Right atrium auricular region (tissue), 2 donors: ENCODE results near the gene TTL. TPM values are rescaled to one million over a fixed set of nuclear protein-coding genes. Genes with fewer than 3 reads are reported as not detected.

ENCODE experiments used
- DNase-seq: peaks from one replicate; pipeline ENCODE4 v3.0.0-alpha.2; 2019; ENCODE audit warnings: low spot score
- H3K27ac ChIP-seq, 2 donors: fragments of 200-600 bp; sonication (generic); 1 replicate in 1 of 2; 2 replicates in 1 of 2; pipeline ENCODE4 v1.5.1; 2016 to 2019
- H3K27me3 ChIP-seq, 2 donors: fragments of 200-600 bp; sonication (generic); one replicate each; pipeline versions ENCODE4 v1.5.1 to v1.6.0; 2017 to 2019
- H3K36me3 ChIP-seq: fragments of 200-600 bp; sonication (generic); one replicate; pipeline ENCODE4 v1.5.1; 2016
- H3K4me1 ChIP-seq, 2 donors: fragments of 200-600 bp; sonication (generic); one replicate each; pipeline versions ENCODE4 v1.5.1 to v1.6.0; 2017 to 2019
- H3K4me3 ChIP-seq, 2 donors: fragments of 200-600 bp; sonication (generic); 1 replicate in 1 of 2; 2 replicates in 1 of 2; pipeline ENCODE4 v1.5.1; 2017 to 2019; ENCODE audit warnings: mild to moderate bottlenecking in 1 of 2, moderate library complexity in 1 of 2
- H3K9me3 ChIP-seq, 2 donors: fragments of 200-600 bp; sonication (generic); one replicate each; pipeline ENCODE4 v1.5.1; 2019
- CTCF ChIP-seq, 2 donors: fragments of 200-600 bp; sonication (generic); IDR thresholded peaks; one replicate each; pipeline ENCODE4 v1.5.1; 2019; ENCODE audit warnings: antibody characterized with exemption in 2 of 2
- total RNA-seq, 2 donors: library from RNA; depleted of rRNA; stranded (reverse); fragments of >200 nt; gene quantifications; one replicate each; pipeline ENCODE4 v1.1.0, GENCODE V29; 2016

The TTL gene
- total RNA-seq, 2 donors from 2014 or later: 24.9 to 32.4 TPM

GRCh38 chr2:112485849-112486248 is 3.9 kb downstream of the TTL start:
- DNase-seq: no peak
- no peaks in the 10 kb centered on the region for H3K27me3 ChIP-seq
- TF ChIP-seq CTCF (IDR thresholded peaks at IDR 0.05): no peak
- no peak overlapping the region for H3K4me3 ChIP-seq
- no peaks in the 10 kb centered on the region for H3K36me3 ChIP-seq
- no peaks in the 10 kb centered on the region for H3K9me3 ChIP-seq
- peaks cover 0 to 28% of the 10 kb centered on the region in 2 donors for H3K4me1 ChIP-seq
- no peak overlapping the region for H3K27ac ChIP-seq

GRCh38 chr2:112486895-112487294 is 4.9 kb downstream of the TTL start:
- Histone ChIP-seq H3K36me3 (no peaks in the 10 kb centered on the region), H3K4me1 (peaks cover 0 to 26% of the 10 kb centered on the region in 2 donors), H3K27ac (no peak overlapping the region), H3K9me3 (no peaks in the 10 kb centered on the region), H3K27me3 (no peaks in the 10 kb centered on the region), H3K4me3 (no peak overlapping the region)
- no peak for DNase-seq
- TF ChIP-seq CTCF (IDR thresholded peaks at IDR 0.05): no peak

GRCh38 chr2:112487444-112487961 is 5.5 kb downstream of the TTL start:
- no peak overlapping the region for H3K27ac ChIP-seq
- H3K36me3 ChIP-seq: no peaks in the 10 kb centered on the region
- TF ChIP-seq CTCF (IDR thresholded peaks at IDR 0.05): no peak
- no peaks in the 10 kb centered on the region for H3K9me3 ChIP-seq
- H3K4me1 ChIP-seq: peaks cover 0 to 26% of the 10 kb centered on the region in 2 donors
- DNase-seq: no peak
- no peak overlapping the region for H3K4me3 ChIP-seq
- H3K27me3 ChIP-seq: no peaks in the 10 kb centered on the region

- Histone ChIP-seq H3K4me1 (peaks cover 0 to 23% of the 10 kb centered on the region in 2 donors), H3K27ac (no peak overlapping the region), H3K9me3 (no peaks in the 10 kb centered on the region), H3K27me3 (no peaks in the 10 kb centered on the region), H3K4me3 (no peak overlapping the region), H3K36me3 (no peaks in the 10 kb centered on the region)
- TF ChIP-seq CTCF (IDR thresholded peaks at IDR 0.05): no peak
- no peak for DNase-seq
These were observed 6.2 kb downstream of the TTL start for GRCh38 chr2:112488201-112488600.

GRCh38 chr2:112491946-112492345 is 10.0 kb downstream of the TTL start:
- Histone ChIP-seq H3K36me3 (no peaks in the 10 kb centered on the region), H3K9me3 (no peaks in the 10 kb centered on the region), H3K27me3 (no peaks in the 10 kb centered on the region), H3K27ac (no peak overlapping the region), H3K4me1 (peaks cover 0 to 7% of the 10 kb centered on the region in 2 donors), H3K4me3 (no peak overlapping the region)
- DNase-seq: no peak
- no peak for TF ChIP-seq CTCF (IDR thresholded peaks at IDR 0.05)

GRCh38 chr2:112493048-112493447 is 11.1 kb downstream of the TTL start:
- Histone ChIP-seq H3K4me3 (no peak overlapping the region), H3K4me1 (peaks cover 0 to 1% of the 10 kb centered on the region in 2 donors), H3K9me3 (no peaks in the 10 kb centered on the region), H3K27me3 (no peaks in the 10 kb centered on the region), H3K27ac (no peak overlapping the region), H3K36me3 (no peaks in the 10 kb centered on the region)
- TF ChIP-seq CTCF (IDR thresholded peaks at IDR 0.05): no peak
- DNase-seq: no peak
